HG03175 (cell line): Measurements from ENCODE around the gene MPEG1.

Experiments
- ATAC-seq: cut with Tn5 transposase; IDR thresholded peaks from one replicate; pipeline ENCODE4 v1.9.1; 2021; ENCODE audit warnings: mild to moderate bottlenecking, moderate library complexity; ENCODE audit not compliant: unreplicated experiment

The MPEG1 gene

DNA sequence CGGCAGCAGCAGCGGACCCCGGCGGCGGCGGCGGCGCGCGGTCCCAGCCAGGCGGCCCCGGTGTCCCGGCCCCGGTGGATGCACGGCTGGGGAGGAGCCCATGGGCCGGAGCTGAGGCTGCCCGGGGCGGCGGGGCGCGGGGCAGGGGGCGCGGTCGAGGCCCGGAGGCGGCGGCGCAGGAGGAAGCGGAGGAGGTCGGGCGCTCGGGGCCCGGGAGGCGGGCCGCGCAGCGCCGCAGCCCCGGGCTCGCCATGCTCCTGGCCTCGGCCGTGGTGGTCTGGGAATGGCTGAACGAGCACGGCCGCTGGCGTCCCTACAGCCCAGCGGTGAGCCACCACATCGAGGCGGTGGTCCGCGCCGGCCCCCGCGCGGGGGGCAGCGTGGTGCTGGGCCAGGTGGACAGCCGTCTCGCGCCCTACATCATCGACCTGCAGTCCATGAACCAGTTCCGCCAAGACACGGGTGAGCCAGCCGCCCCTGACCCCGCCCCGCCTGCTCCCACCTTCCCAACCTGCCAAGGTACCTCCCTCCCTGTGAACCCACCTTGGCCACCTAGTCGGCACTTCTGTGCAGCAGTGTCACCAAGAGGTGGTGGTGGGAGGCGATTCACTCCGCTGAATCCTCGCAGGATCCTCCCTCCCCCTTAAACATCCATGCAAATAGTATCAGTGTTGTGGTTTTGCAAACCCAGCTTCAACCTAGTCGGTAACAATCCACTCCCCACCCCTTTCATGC, 40.2 kb downstream of the MPEG1 start:
- ATAC-seq: peak; percentile 32

DNA sequence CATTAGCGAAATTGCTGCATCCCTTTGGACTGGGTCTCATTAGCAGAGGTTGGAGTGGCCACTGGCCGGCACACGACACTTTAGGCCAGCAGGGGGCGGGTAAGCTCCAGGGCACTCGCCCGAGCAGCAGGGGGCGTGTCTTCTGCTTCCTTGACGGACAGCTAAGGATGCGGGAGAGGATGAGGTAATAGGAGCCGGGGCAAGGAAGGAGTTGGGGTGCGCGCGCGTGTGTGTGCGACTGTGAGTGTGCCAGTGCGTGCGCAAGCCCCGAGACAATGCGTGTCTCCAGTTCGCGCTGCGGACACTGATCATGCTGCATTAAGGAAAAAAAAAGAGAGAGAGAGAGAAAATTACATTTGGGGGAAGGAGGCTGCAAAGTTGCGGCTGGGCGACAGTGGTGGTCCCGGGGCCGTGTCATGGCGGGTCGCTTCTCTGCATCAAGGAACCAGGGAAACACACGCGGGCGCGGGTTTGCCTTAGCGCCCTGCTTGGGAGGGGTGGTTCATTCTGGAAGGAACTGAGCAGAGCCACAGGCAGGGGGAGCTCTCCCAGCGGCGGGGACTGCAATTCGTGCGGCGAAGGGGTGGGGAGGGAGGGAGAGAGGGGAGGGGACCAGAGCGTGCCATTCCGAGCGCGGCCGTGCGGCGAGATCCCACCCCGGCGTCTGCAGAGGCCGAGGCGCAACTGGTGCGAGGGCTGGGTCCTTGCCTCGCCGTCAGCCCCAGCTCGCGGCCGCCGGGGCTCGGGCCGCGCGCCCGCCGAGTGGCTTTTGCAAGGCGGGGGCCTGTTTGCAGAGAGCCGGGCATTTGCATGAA, 41.0 kb downstream of the MPEG1 start, which contains the start of gene DTX4:
TSS of gene DTX4 (plus strand) at position 625 of the 815 bp plus-strand sequence. CDS start 464 bp downstream, outside the sequence.
- peak; percentile 74 for ATAC-seq

DNA sequence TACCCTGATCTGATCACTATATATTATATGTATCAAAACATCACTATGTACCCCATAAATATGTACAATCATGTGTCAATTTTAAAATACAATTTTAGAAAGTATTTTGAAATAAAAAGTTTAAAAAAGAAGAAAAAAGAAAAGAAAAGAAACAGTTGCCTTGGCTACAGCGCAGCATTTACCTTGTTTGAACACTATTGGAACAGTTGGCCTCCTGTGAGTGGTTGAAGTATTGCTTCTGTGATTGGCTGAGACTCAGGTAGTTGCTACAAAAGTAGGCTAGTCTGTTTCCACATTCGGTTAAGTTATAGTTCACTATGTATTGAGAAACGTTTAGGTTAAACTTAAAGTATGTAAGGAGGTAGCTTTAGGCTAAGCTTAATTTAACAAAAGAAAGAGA, 48.7 kb downstream of the MPEG1 start:
- no peak for ATAC-seq
